ENCODE data around the gene BANP.
"Not testable (repeated sequence)": the region's sequence is repeated elsewhere in the genome, so short reads cannot be mapped to it uniquely, and the experiment has no call there.

The BANP gene, protein sequence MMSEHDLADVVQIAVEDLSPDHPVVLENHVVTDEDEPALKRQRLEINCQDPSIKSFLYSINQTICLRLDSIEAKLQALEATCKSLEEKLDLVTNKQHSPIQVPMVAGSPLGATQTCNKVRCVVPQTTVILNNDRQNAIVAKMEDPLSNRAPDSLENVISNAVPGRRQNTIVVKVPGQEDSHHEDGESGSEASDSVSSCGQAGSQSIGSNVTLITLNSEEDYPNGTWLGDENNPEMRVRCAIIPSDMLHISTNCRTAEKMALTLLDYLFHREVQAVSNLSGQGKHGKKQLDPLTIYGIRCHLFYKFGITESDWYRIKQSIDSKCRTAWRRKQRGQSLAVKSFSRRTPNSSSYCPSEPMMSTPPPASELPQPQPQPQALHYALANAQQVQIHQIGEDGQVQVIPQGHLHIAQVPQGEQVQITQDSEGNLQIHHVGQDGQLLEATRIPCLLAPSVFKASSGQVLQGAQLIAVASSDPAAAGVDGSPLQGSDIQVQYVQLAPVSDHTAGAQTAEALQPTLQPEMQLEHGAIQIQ

DNA sequence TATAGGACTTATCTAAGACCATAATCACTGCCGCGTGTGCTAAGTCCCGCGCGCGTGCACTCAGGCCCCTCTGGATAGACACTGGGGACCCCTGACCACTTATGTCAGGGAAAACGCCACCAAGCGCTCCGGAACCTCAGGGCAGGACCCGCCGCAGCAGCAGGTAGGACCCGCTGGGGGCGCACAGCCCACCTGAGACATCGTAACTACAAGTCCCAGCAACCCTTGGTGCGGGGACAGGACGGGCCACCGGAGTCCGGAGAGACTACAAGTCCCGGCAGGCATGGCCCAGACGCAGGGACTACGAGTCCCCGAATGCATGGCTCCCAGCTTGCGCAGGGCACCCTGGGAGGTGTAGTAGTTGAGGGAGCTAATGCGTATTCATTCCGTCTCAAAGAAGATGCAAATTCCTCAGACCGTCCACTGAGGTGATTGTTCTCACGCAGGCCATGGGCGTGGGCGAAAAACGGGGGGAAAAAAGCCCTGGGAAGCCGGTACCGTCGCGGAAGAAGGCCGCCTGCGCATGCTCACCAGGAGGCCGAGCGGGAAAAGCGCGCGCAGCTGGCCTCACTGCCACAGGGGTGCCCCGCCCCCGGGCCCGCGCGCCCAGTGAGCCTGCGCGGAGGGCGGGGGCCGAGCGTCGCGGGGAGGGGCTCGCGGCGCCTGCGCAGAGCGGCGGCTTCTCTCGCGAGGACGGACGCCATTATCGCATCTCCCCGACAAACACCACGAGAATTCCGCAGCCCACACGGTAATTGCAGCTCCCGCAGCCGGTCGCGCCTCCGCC lies at the start of gene BANP:
TSS of gene BANP (plus strand) at position 670 of the 787 bp plus-strand sequence. CDS start 23,682 bp downstream, outside the sequence.
- peak; percentile 97 for DNase-seq (ENCODE audit: low spot score)

DNA sequence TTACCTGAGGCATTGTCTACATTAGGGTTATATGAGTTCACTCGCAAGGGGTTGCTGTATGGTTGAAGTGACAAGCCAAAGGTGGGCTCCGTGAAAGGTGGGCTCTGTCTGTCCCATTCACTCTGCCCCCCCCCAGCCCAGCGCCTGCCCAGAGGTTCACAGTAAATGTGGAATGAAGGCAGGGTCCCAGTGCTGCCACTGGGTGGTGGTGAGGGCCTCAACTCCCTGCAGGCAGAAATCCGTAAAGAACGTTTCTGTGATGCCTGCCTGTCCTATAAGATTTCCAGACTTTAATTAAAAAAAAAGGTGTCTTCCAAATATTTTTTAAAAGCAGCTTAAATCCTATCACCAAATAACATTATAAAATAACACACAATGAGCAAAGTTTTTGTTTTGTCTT lies 46.3 kb upstream of the BANP start:
- DNase-seq (ENCODE audit: low spot score) = not testable (repeated sequence)

DNA sequence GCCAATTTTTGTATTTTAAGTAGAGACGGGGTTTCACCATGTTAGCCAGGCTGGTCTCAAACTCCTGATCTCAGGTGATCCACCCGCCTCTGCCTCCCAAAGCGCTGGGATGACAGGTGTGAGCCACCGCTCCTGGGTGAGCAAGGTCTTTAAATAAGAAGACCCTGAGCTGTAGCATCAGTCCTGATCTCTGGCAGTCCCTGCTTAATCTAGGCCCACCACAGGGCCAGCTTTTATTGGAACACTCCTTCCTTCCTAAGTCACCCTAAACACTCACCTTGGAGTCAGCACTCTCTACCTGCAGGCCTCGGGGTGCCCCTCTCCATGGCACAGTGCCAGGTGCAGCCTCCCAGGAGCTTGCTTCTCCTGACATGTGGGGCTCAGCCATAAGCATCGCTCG lies 45.7 kb upstream of the BANP start:
- DNase-seq (ENCODE audit: low spot score) = not testable (repeated sequence)

DNA sequence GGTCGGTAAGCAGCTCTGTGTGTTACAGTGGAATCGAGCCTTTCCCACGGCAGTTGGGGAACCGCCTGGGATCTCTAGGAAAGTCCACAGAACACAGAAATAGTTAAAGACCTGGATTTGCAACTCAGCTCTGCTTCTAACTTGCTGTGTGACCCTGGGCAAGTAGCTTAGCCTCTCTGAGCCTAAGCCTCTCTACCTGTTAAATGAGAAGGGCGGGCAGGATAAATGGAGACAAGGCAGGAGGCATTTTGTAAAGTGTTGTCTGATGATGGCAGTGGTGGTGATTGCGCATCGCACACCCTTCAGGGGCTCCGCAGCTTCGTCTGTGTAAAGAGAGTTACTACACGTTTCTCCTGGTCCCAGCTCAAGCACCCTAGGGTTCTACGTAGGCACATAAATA lies 43.1 kb upstream of the BANP start:
- not testable (repeated sequence) for DNase-seq (ENCODE audit: low spot score)

DNA sequence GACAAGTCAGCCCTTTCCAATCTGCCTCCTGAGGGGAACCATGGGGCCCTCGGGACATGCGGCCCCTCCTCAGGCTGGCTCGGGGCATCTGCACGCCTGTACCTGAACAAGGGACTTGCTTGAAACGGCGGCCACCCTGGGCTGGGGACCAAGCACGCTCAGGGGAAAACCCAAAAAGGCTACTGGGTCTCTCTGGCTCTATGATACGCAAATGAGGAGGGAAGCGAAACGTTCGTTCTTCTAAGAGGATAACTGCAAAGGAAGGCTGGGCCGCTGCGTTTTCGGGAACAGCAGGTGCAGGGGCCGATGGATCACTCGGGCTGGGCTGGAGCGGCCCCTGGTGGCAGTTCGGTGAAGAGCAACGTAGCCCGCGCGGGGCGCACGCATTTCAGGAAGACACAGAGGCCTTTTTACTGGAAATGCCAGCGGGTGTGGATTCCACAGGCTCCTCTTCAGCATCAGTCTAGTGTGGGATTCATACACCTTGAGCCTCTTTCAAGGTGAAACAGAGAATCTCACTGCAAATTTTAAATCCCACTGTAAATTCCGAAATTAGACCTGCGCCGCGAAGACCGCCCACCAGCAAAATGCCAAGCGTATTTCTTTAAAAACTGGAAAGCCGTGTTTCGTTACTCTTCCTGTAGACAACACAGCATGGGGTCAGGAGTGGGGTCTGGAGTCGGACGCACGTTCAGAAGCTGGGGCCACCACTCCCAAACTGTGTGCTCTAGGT lies 41.9 kb upstream of the BANP start:
- DNase-seq (ENCODE audit: low spot score) = peak; percentile 78

DNA sequence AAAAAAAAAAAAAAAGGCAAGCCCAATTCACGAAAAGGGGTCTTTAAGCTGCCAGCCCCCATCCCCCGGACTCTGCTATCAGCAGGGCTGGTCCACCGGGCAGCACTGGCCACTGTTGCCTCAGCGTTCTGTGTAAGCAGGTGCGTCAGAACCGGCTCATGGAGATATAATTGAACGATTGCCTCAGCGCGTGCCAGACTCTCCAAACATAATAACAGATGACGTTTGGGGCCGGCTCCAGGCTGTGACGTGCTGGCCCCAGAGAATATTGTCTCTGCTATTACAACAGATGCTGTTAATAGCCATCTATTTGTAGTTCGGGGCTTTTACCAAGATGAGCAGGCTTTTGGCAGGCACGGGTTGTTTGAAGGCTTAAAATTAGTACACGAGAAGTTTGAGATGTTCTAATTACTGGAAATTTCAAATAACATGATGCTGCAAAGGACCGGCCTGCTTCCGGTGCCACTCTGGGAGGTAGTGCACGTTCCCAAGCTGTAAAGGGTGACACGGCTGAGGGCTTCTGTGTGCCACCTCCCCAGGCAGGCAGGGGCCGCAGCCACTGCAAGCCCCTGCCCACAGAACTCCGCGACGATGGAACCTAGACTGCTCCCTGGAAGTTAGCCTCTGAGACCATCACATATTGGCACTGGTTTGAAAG lies 40.0 kb upstream of the BANP start:
- peak; percentile 78 for DNase-seq (ENCODE audit: low spot score)

DNA sequence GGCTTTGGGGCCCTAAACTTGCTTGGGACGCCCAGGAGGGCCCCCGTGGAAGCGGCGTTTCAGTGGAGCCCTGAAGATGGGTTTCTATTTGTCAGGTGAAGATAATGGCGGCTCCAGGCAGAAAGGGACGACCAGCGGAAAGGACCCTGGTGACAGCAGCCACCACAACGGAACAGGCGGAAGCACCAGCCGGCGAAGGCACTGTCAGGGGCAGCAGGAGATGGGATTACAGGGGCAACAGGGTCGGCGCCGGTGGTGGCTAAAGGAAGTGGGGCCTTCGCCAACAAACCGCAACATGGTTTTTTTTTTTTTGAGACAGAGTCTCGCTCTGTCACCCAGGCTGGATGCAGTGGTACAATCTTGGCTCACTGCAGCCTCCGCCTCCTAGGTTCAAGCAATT lies 38.5 kb upstream of the BANP start:
- DNase-seq (ENCODE audit: low spot score) = not testable (repeated sequence)

DNA sequence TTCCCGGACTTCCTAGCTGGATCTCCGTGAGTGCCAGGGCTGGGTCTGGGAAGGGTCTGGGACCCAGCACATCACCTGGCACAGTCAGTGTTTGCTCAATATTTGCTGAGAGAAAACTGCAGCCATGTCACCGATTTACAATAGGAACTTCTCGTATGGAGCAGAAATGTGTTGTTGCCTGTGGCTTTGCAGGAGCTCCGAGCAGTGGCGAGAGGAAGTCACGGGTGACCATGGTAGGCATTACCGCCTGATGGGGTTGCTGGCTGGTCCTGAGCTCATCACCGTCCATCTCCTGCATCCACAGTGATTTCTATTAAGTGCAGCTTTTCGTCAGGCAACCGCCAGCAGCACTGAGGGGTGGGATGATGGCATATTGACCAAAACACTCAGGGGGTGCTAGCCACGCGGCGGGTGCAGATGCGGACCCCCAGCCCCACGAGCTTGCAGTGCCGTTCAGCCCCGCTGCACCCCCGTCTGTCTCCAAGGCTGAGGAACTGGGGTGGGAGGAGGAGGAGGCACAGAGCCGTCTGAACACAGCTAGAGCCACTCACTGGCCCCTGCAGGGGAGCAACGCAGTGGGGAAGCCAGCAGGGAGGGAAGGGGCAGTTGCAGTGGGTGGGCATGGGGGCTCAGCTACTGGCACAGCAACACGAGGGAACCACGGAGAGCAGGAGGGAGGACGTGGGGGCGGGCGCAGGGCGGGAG lies 37.1 kb upstream of the BANP start:
- DNase-seq (ENCODE audit: low spot score) = not testable (repeated sequence)

DNA sequence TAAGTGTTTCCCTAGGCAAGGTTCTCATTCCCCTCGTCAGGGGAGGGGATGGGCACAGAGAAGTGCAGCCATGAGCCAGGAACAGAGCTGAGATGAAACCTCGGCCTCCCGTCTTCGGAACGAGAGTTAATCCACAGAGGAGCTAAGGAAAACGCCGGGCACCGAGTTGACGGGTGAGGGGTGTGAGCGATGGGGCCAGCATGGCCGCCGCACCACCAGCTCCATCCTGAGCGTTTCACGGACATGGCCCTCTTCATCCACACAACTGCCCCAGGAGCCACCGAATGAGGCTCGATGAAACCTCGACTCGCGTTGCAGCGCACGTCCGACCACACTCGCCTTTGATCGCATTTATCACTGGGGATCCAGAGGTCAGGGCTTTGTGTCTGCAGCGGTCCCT lies 36.4 kb upstream of the BANP start:
- DNase-seq (ENCODE audit: low spot score) = no peak

DNA sequence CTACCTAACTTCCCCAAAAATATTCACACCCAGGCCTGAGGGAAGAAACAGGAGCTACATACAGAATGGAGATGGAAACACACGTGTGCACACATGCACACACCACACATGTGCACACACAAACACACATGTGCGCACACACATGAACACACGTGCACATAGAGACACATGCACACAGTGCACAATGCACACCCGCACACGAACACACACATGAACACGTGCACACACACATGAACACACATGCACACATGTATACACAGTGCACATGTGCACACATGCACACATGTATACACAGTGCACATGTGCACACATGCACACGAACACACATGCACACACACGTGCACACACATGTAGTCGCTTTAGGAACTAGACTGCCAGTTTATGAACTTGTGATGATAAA lies 33.7 kb upstream of the BANP start:
- DNase-seq (ENCODE audit: low spot score) = no peak

DNA sequence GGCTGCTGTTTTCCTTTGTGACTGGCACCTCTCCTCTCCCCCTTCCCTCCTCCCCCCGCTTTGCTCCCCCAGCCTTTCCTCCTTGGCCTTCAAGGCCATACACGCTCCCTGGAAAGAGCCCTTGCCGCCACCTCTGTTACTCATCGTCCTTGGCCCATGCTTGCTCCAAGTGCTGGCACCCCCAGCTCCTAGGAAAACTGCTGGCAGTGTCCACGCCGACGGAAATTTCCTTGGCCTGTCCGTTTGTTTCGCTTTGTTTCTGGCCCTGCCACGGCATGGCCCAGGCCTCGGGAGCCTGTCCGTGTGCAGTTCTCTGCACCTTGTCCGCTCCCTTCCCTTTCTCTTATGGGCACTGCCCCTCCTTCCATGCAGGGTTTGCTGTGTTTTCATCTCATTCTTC lies 32.9 kb upstream of the BANP start:
- no peak for DNase-seq (ENCODE audit: low spot score)

DNA sequence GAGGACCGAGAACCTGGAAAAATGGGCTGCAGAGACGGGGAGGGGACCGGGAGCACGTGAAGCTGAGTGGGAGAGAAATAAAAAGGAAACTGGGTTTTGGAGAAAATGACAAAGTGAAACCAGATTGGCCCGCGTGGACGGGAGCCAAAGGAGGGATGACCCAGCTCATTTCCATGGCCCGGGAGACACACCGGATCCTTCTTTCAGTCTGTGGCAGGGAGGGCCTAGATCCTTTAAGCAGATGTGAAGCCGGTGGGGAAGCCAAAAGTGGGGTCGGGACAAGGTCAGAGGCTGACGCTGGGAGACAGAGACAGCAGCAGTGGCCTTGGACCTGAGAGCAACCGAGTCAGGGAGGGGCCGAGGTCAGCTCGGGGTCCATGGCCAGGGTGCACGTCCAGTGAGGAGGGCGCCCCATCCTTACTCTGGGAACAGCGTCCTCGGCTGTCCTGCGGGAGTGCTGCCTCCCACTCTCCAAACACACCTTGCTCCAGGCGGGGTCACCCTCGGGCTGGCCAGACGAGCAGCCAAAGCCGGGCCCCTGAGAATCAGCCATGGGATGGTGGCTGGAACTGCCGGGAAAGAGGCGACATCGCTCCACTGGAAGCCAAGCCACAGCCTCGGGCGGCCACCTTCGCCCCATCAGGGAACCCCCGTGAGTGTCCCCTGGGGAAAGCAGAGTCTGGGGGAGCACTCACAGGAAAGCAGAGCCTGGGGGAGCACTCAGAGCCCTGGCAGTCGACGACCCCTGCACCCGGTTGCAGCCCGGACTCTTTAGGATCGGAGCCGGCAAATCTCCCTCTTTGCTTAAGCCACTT lies 32.2 kb upstream of the BANP start:
- peak; percentile 83 for DNase-seq (ENCODE audit: low spot score)

DNA sequence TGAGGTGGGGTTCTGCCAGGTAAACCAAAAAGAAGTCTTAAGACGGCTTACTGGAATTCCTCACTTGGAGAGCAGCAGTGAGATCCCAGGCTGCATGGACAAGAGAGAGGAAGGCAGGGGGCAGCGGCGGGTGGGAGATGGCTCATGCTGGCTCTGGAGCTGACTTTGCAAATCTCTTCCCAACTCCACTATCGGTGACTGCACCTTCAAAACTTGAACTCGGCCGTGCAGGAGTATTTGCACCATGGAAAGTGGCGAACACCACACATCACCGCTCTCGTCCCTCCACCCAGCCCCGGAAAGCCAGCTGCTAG lies 31.6 kb upstream of the BANP start:
- DNase-seq (ENCODE audit: low spot score) = no peak

DNA sequence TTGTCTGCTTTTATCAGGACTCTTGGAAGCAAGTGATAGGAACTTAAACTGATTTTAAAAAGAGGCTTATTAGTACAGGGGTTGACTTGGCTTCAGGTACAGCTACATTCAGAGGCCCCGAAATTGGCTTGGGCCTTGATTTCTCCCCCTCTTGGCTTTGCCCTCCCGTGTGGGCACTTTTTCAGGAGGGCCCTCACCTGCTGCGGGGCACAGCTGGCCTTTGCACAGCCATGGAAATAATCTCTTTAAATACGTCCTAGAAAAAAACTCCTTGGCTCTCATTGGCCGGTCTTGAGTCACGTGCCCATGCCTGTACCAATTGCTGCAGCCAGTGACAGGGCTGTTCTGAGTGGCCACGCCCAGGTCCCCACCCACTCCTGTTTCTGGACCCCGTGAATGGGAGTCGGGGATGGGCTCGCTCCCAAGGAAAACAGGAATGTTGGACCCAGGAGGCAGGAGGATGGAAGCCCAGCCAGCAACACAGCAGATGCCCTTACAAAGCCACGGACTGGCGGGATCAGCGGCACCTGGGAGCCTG lies 29.9 kb upstream of the BANP start:
- DNase-seq (ENCODE audit: low spot score) = no peak

DNA sequence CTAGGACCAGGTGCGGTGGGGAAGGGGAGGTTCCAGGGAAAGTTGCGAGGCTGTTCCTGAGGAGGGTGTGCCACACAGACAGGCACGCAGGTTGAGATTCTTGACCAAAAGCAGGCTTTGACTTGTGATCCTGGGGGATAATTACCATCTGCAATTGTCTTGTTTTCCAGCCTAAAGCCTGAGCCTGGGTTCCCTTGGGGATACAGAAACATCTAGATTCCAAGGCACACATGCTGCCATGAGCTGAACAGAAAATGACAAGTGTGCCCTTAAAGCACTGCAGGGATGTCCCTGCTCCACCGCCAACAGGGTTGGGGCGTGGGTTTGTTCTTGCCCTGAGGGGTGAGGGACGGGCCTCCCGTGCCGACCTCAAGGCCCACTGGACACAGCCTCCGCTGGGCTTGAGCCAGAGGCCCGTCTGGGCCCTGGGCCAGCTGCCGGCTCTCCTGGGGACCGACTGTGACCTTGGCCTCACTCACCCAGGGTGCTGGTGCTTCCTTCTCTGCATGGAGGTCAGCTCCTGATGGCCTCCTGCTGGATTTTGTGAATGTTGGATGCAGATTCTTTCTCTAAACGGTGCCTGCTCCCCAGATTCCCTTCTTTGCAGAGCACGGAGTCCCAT lies 28.9 kb upstream of the BANP start:
- no peak for DNase-seq (ENCODE audit: low spot score)

DNA sequence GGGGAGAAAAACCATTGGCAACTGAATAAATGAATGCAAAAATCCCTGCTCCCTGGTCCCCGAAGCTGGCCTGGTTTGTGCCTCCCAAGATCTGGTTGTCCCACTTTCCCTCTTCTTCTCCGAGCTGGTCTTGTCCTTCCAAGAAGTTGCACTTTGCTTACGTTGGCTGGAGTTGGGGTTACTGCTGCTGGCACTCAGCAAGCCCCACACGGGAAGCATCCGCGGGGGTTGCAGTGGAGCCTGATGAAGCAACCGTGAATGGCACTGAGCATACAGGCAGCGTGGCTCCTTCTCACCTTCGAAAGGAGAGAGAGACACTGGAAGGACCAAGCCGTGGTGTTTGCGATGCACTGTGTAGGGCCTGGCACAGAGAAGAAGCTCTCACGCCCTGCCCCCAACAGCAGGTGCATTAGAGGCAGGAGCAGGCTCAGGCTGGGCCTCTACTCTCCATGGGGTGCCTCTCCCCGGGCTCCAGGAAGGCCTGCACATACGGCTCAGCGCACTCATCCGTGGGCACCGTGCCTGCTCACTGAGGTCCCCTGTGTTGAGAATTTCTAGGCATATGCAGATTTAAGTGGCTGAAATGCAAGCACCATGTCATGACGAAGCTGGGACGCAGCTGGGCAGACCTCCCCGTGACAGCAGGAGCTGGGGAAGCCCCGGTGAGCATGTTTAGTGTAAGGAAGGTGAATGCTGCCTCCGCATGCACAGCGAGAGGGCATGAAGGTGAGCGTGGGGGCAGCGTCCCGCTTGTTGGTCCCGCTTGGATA lies 27.0 kb upstream of the BANP start:
- no peak for DNase-seq (ENCODE audit: low spot score)

DNA sequence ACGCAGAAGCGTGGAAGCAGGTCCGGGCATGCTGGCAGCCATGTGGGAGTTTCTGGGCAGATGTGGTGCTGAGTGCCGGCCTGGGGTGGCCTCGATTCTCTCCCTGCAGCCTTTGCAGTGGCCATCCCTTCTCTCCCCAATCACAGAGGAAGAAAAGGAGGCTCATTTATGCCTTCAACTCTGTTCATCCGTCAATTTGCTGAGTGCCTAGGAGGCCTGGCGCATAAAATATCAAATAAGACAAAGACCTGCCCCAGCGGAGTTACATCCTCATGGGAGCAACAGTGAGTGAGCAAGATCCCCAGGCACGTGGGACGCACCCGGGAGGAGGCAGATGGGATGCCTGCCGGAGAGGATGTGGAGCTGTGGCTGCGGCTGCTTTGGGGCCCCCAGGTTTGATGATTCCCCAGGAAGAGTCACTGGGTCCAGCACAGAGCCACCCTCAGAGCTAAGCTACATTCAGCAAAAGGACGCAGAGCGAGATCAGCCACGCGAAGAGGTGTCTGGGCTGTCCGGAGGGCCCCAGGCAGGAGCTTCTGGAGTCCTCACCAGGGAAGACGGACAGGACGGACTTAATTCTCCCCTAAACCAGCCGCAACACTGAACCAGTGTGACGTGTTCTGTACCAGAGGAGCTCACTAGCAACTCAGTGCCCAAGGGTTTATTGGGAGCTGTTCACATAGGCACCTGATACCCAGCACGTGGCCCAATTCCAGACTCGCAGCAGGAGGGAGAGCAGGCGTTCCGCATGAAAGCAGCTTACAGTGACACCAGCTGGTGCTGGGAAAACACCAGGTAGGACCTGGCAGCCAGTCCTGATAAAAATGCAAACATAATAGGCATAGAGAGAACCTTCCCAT lies 26.2 kb upstream of the BANP start:
- DNase-seq (ENCODE audit: low spot score) = no peak
